ENCODE data around the gene CLDN5.

CLDN5 gene

DNA sequence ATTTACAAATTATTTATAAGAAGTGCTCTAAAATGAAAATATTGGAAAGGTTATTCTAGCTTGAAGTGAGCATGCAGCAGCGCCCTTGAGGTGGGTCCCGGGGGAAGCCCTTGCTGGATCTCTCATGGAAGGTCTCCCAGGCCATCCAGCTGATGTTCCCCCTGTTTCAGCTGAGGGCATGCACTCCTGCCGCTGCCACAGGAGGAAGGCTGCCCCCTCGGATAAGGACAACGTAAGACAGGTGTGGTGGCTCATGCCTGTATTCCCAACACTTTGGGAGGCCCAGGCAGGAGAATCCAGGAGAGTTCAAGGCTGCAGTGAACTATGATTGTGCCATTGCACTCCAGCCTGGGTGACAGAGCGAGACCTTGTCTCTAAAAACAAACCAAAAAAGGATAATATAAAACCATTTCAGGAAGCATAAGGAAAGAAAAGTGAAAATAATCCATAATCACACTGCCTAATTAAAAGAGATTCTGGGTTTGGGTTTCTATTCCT lies 29.5 kb downstream of the CLDN5 start:
- no peak overlapping the region for H3K4me3 ChIP-seq (ENCODE audit: low read depth in 1 of 2, low read length in 2 of 2)
- TF ChIP-seq CTCF (IDR thresholded peaks at IDR 0.05; ENCODE audit: borderline replicate concordance, extremely low read depth, low read length, poor library complexity, severe bottlenecking) (no peak), EZH2 (IDR thresholded peaks at IDR 0.05; ENCODE audit: borderline replicate concordance, low read depth, low read length, severe bottlenecking) (no peak)
- no peak overlapping the region for H3K9ac ChIP-seq (ENCODE audit: low read depth, low read length)
- no peaks in the 10 kb centered on the region for H3K4me1 ChIP-seq (ENCODE audit: insufficient read depth, low read length)
- peaks cover 30% of the 10 kb centered on the region for H3K79me2 ChIP-seq (ENCODE audit: insufficient read depth, low read length)
- no peaks in the 10 kb centered on the region for H3K27me3 ChIP-seq (ENCODE audit: insufficient read depth, low read length, poor library complexity)
- peaks cover 94% of the 10 kb centered on the region for H3K36me3 ChIP-seq (ENCODE audit: insufficient read depth, low read length)
- no peak overlapping the region for H3K27ac ChIP-seq (ENCODE audit: low read length)
- no peak overlapping the region for H2AFZ ChIP-seq (ENCODE audit: low read depth, low read length)
- H3K9me3 ChIP-seq (ENCODE audit: insufficient read depth, low read length, severe bottlenecking) = no peaks in the 10 kb centered on the region
- no peak for DNase-seq
- ATAC-seq (ENCODE audit: insufficient read depth, low read depth) = no peak
- H3K4me2 ChIP-seq (ENCODE audit: insufficient read depth, low read length) = no peak overlapping the region
- peaks cover 31% of the 10 kb centered on the region for H4K20me1 ChIP-seq (ENCODE audit: insufficient read depth, low read length)

DNA sequence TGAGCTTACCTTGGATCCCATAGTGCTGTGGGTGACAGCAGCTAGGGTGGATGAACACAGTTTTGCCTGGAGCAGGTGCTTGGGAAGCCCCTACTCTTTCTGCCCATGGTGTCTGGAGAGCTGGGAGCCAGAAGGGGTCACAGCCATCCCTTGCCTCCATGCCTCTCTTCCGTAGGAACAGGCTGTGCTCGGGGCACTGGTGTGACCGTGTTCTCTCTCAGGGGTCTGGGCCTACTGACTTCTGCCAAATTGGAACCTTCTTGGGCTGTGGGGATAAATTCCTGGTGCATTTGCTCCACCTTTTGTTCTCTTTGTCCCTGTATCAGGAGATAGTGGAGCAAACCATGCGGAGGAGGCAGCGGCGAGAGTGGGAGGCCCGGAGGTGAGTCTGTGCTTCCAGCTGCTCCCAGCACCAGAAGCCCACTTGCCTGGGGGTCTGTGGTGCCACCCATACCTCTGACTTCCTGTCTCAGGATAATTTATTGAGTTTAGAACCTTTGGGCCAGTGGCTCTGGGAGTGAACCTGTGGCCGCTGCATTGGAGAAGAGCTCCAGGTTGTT lies 30.1 kb downstream of the CLDN5 start:
- no peak for TF ChIP-seq CTCF (IDR thresholded peaks at IDR 0.05; ENCODE audit: borderline replicate concordance, extremely low read depth, low read length, poor library complexity, severe bottlenecking)
- no peak for TF ChIP-seq EZH2 (IDR thresholded peaks at IDR 0.05; ENCODE audit: borderline replicate concordance, low read depth, low read length, severe bottlenecking)
- DNase-seq = no peak
- Histone ChIP-seq H3K9me3 (ENCODE audit: insufficient read depth, low read length, severe bottlenecking) (no peaks in the 10 kb centered on the region), H4K20me1 (ENCODE audit: insufficient read depth, low read length) (peaks cover 27% of the 10 kb centered on the region), H3K36me3 (ENCODE audit: insufficient read depth, low read length) (peaks cover 94% of the 10 kb centered on the region), H3K27ac (ENCODE audit: low read length) (no peak overlapping the region), H3K4me1 (ENCODE audit: insufficient read depth, low read length) (no peaks in the 10 kb centered on the region), H3K4me3 (ENCODE audit: low read depth in 1 of 2, low read length in 2 of 2) (no peak overlapping the region), H3K4me2 (ENCODE audit: insufficient read depth, low read length) (no peak overlapping the region), H2AFZ (ENCODE audit: low read depth, low read length) (no peak overlapping the region), H3K27me3 (ENCODE audit: insufficient read depth, low read length, poor library complexity) (no peaks in the 10 kb centered on the region), H3K9ac (ENCODE audit: low read depth, low read length) (no peak overlapping the region), H3K79me2 (ENCODE audit: insufficient read depth, low read length) (peaks cover 35% of the 10 kb centered on the region)
- ATAC-seq (ENCODE audit: insufficient read depth, low read depth) = no peak

DNA sequence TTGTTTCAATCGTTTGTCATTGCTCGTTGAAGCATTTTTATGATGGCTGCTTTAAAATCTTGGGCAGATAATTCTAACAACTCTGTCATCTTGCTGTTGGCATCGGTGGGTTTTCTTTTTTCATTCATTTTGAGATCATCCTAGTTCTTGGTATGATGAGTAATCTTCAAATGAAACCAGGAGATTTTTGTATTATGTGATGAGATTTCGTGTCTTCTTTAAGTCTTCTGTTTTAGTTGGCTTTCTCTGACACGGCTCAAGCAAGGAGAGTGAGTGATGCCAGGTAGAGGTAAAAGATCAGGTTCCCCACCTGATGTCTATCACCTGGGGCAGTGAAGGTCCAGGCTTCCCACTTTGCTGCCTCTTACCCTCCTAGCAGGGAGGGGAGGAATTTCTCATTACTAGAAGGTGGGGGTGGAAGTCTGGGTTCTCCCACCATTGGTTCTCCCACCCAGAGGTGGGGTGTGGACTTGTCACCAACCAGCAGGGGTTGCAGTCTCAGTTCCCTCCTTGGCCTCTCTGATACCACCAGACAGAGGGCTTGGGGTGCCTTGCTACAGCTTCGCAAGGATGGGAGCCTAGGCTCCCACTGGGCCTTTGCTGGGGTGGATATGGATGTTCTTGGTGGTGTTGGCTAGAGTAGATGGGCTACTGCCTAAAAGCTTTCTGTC lies 31.6 kb downstream of the CLDN5 start:
- DNase-seq (no peak), ATAC-seq (ENCODE audit: insufficient read depth, low read depth) (no peak)
- Histone ChIP-seq H3K27ac (ENCODE audit: low read length) (no peak overlapping the region), H4K20me1 (ENCODE audit: insufficient read depth, low read length) (peaks cover 28% of the 10 kb centered on the region), H3K4me3 (ENCODE audit: low read depth in 1 of 2, low read length in 2 of 2) (no peak overlapping the region), H3K9me3 (ENCODE audit: insufficient read depth, low read length, severe bottlenecking) (no peaks in the 10 kb centered on the region), H3K27me3 (ENCODE audit: insufficient read depth, low read length, poor library complexity) (no peaks in the 10 kb centered on the region), H3K4me2 (ENCODE audit: insufficient read depth, low read length) (no peak overlapping the region), H3K9ac (ENCODE audit: low read depth, low read length) (no peak overlapping the region), H3K4me1 (ENCODE audit: insufficient read depth, low read length) (no peaks in the 10 kb centered on the region), H3K79me2 (ENCODE audit: insufficient read depth, low read length) (peaks cover 43% of the 10 kb centered on the region), H2AFZ (ENCODE audit: low read depth, low read length) (no peak overlapping the region), H3K36me3 (ENCODE audit: insufficient read depth, low read length) (peaks cover 94% of the 10 kb centered on the region)
- TF ChIP-seq CTCF (IDR thresholded peaks at IDR 0.05; ENCODE audit: borderline replicate concordance, extremely low read depth, low read length, poor library complexity, severe bottlenecking) (no peak), EZH2 (IDR thresholded peaks at IDR 0.05; ENCODE audit: borderline replicate concordance, low read depth, low read length, severe bottlenecking) (no peak)

Measured in DND-41 (cell line).